GM20431 (cell line): ENCODE measurements around the gene SMG6.
"Not testable (repeated sequence)": the region's sequence is repeated elsewhere in the genome, so short reads cannot be mapped to it uniquely, and the experiment has no call there.

Experiments
- in situ Hi-C: fragments of 300-500 bp; cut with MseI, MboI; formaldehyde crosslinking; loops from one replicate; pipeline ENCODE4 v1.15.0; 2020; ENCODE audit warnings: low sequenced_read_pairs; ENCODE audit not compliant: unreplicated experiment

Gene SMG6

GRCh38 chr17:2184993-2185931 lies 118.3 kb downstream of the SMG6 start:
- in situ Hi-C loops: no loop called here

GRCh38 chr17:2183346-2183745 lies 120.2 kb downstream of the SMG6 start:
- in situ Hi-C loops: no loop called here

GRCh38 chr17:2181897-2182448 lies 121.6 kb downstream of the SMG6 start:
- in situ Hi-C loops: no loop called here

GRCh38 chr17:2181206-2181896 lies 122.2 kb downstream of the SMG6 start:
- in situ Hi-C loops: no loop called here

- in situ Hi-C loops: no loop called here
These were observed 122.8 kb downstream of the SMG6 start for GRCh38 chr17:2180768-2181167.

GRCh38 chr17:2179615-2180295 lies 123.8 kb downstream of the SMG6 start:
- in situ Hi-C loops: no loop called here

- in situ Hi-C loops: no loop called here
These were observed 124.6 kb downstream of the SMG6 start for GRCh38 chr17:2178798-2179501.

GRCh38 chr17:2177235-2177811 lies 126.3 kb downstream of the SMG6 start:
- in situ Hi-C loops: no loop called here

- in situ Hi-C loops: no loop called here
These were observed 127.0 kb downstream of the SMG6 start for GRCh38 chr17:2176499-2177169.

- in situ Hi-C loops: no loop called here
These were observed 128.3 kb downstream of the SMG6 start for GRCh38 chr17:2175294-2175628.

GRCh38 chr17:2174468-2175293 lies 128.9 kb downstream of the SMG6 start:
- in situ Hi-C loops: no loop called here

- in situ Hi-C loops: no loop called here
These were observed 129.6 kb downstream of the SMG6 start for GRCh38 chr17:2174014-2174413.

GRCh38 chr17:2172999-2173398 lies 130.6 kb downstream of the SMG6 start:
- in situ Hi-C loops: no loop called here

GRCh38 chr17:2172077-2172851 lies 131.3 kb downstream of the SMG6 start:
- in situ Hi-C loops: no loop called here

GRCh38 chr17:2171702-2172076 lies 131.9 kb downstream of the SMG6 start:
- in situ Hi-C loops: no loop called here

- in situ Hi-C loops: no loop called here
These were observed 133.6 kb downstream of the SMG6 start for GRCh38 chr17:2170023-2170422.

GRCh38 chr17:2165723-2166122 lies 137.9 kb downstream of the SMG6 start:
- in situ Hi-C loops: not testable (repeated sequence)

- in situ Hi-C loops: no loop called here
These were observed 145.2 kb downstream of the SMG6 start for GRCh38 chr17:2158396-2158780.
